AG04449 (cell line): Measurements from ENCODE around the gene CACNA2D3.

Experiments used
- CTCF ChIA-PET: fragments of 350-600 bp; formaldehyde crosslinking; extraction: SDS; loops from one replicate; lab custom pipeline; 2021; ENCODE audit warnings: antibody characterized with exemption; lab: Yijun Ruan, JAX
- POLR2A ChIA-PET: fragments of 400-600, 350-600 bp; formaldehyde crosslinking; extraction: SDS; loops from one replicate; lab custom pipeline; 2020; ENCODE audit warnings: antibody characterized with exemption, inconsistent platforms; lab: Yijun Ruan, JAX
- DNase-seq: peaks from one replicate; pipeline ENCODE4 v3.0.0-alpha.2; 2010; ENCODE audit warnings: low read depth, low spot score
- H3K4me3 ChIP-seq: 2 replicates; pipeline ENCODE4 v1.5.1; 2011; ENCODE audit warnings: low read depth, mild to moderate bottlenecking, control low read depth, low read length
- CTCF ChIP-seq: IDR thresholded peaks from one replicate; pipeline ENCODE4 v1.5.1; 2011; ENCODE audit warnings: mild to moderate bottlenecking, moderate library complexity, low read length, control low read depth, inconsistent platforms; ENCODE audit not compliant: insufficient read depth; ENCODE audit errors: missing control alignments

The CACNA2D3 gene

GRCh38 chr3:54785976-54786375, 663.6 kb downstream of the CACNA2D3 start:
- no peak overlapping the region for H3K4me3 ChIP-seq
- no peak for TF ChIP-seq CTCF
- POLR2A ChIA-PET = no interaction called here
- CTCF ChIA-PET = no interaction called here
- no peak for DNase-seq

- H3K4me3 ChIP-seq = no peak overlapping the region
- DNase-seq = no peak
- CTCF ChIA-PET = no interaction called here
- POLR2A ChIA-PET = no interaction called here
- TF ChIP-seq CTCF = no peak
These were observed 667.7 kb downstream of the CACNA2D3 start for GRCh38 chr3:54790051-54790450.

- CTCF ChIA-PET = no interaction called here
- no peak overlapping the region for H3K4me3 ChIP-seq
These were observed 669.3 kb downstream of the CACNA2D3 start for GRCh38 chr3:54791501-54792156.

GRCh38 chr3:54792584-54792983, 670.2 kb downstream of the CACNA2D3 start:
- DNase-seq = no peak
- TF ChIP-seq CTCF = no peak
- no peak overlapping the region for H3K4me3 ChIP-seq
- CTCF ChIA-PET = no interaction called here
- POLR2A ChIA-PET = no interaction called here

More at GRCh38 chr3:54791501-54792156, 669.3 kb downstream of the CACNA2D3 start:
- no peak for DNase-seq
- TF ChIP-seq CTCF = no peak
- POLR2A ChIA-PET = no interaction called here

- no peak overlapping the region for H3K4me3 ChIP-seq
- POLR2A ChIA-PET = no interaction called here
- CTCF ChIA-PET = interaction anchor here (1.0 kb wide), 1 partner anchor 9 kb away, joined by 5 read pairs; no protein-coding TSS in a partner anchor
- DNase-seq = no peak
- no peak for TF ChIP-seq CTCF
These were observed 670.8 kb downstream of the CACNA2D3 start for GRCh38 chr3:54793171-54793570.

- TF ChIP-seq CTCF = no peak
- H3K4me3 ChIP-seq = no peak overlapping the region
- ChIA-PET POLR2A (no interaction called here), CTCF (no interaction called here)
- DNase-seq = no peak
These were observed 674.8 kb downstream of the CACNA2D3 start for GRCh38 chr3:54797111-54797510.
